OCI-LY7 (cell line): ENCODE measurements around the gene DEAF1. TPM values are rescaled to one million over a fixed set of nuclear protein-coding genes. Genes with fewer than 3 reads are reported as not detected.

Experiments used
- BruUV-seq: library from RNA; stranded (reverse); fragments of 400-500 nt; replicated peaks from 2 replicates; lab custom pipeline; 2021; lab: Mats Ljungman, UMichigan
- CTCF ChIA-PET: fragments of 300-600 bp; sonication (Branson Sonifier 250); formaldehyde crosslinking; loops from one replicate; lab custom pipeline; 2022; ENCODE audit warnings: antibody characterized with exemption; ENCODE audit not compliant: unreplicated experiment; lab: Charles Lee
- POLR2A ChIA-PET: fragments of 300-600 bp; sonication (Branson Sonifier 250); formaldehyde crosslinking; loops from one replicate; lab custom pipeline; 2022; ENCODE audit warnings: antibody characterized with exemption; lab: Charles Lee
- DNase-seq: peaks from one replicate; pipeline ENCODE4 v3.0.0-alpha.2; 2015; ENCODE audit warnings: low spot score
- H2AFZ ChIP-seq: fragments of 200-600 bp; sonication (generic), shearing (Covaris generic); 2 replicates; pipeline ENCODE4 v1.6.1; 2014; ENCODE audit warnings: mild to moderate bottlenecking, antibody characterized with exemption, low read length, moderate library complexity
- H3K27ac ChIP-seq: fragments of 200-600 bp; sonication (generic); 2 replicates; pipeline ENCODE4 v1.5.1; 2014; ENCODE audit warnings: mixed run types, low read depth, mild to moderate bottlenecking, moderate library complexity, low read length, inconsistent platforms; ENCODE audit not compliant: poor library complexity, severe bottlenecking
- H3K36me3 ChIP-seq: fragments of 200-600 bp; sonication (generic); 2 replicates; pipeline ENCODE4 v1.6.1; 2014; ENCODE audit warnings: mild to moderate bottlenecking, antibody characterized with exemption, low read length, moderate library complexity, mixed read lengths; ENCODE audit not compliant: insufficient read depth
- H3K4me1 ChIP-seq: fragments of 200-600 bp; sonication (generic); 2 replicates; pipeline ENCODE4 v1.5.1; 2014; ENCODE audit warnings: mild to moderate bottlenecking, low read length; ENCODE audit not compliant: insufficient read depth, poor library complexity, severe bottlenecking
- H3K4me2 ChIP-seq: fragments of 200-600 bp; sonication (generic); 2 replicates; pipeline ENCODE4 v1.6.1; 2014; ENCODE audit warnings: mild to moderate bottlenecking, low read length
- H3K4me3 ChIP-seq: fragments of 200-600 bp; sonication (generic); 2 replicates; pipeline ENCODE4 v1.5.1; 2014; ENCODE audit warnings: mild to moderate bottlenecking, low read depth, low read length; ENCODE audit not compliant: poor library complexity, severe bottlenecking
- H3K79me2 ChIP-seq: fragments of 200-600 bp; sonication (generic); 2 replicates; pipeline ENCODE4 v1.6.1; 2016; ENCODE audit warnings: low read depth, mild to moderate bottlenecking, low read length, moderate library complexity, mixed read lengths; ENCODE audit not compliant: insufficient read depth
- H3K9me2 ChIP-seq: fragments of 200-600 bp; sonication (generic); 2 replicates; pipeline ENCODE4 v1.6.1; 2016; ENCODE audit warnings: mild to moderate bottlenecking, low read length, mixed read lengths; ENCODE audit not compliant: insufficient read depth
- H3K9me3 ChIP-seq: fragments of 200-600 bp; sonication (generic); 2 replicates; pipeline ENCODE4 v1.6.1; 2014; ENCODE audit warnings: mild to moderate bottlenecking, mixed run types, low read length, mixed read lengths
- H4K20me1 ChIP-seq: fragments of 200-600 bp; sonication (generic); 2 replicates; pipeline ENCODE4 v1.6.1; 2014; ENCODE audit warnings: mild to moderate bottlenecking, antibody characterized with exemption, low read length, moderate library complexity, mixed read lengths; ENCODE audit not compliant: insufficient read depth
- CTCF ChIP-seq: fragments of 200-600 bp; sonication (generic); conservative IDR thresholded peaks from 2 replicates; pipeline ENCODE4 v1.5.1; 2014; ENCODE audit warnings: mild to moderate bottlenecking, antibody characterized with exemption, low read length, moderate library complexity, mixed read lengths
- EZH2phosphoT487 ChIP-seq: fragments of 200-600 bp; sonication (generic); IDR thresholded peaks from 2 replicates; pipeline ENCODE4 v1.6.1; 2018; ENCODE audit warnings: low read depth, borderline replicate concordance, mild to moderate bottlenecking, mixed run types, antibody characterized with exemption, low read length, moderate library complexity, mixed read lengths
- intact Hi-C: fragments of 100-400 bp; cut with micrococcal nuclease; formaldehyde crosslinking; loops from one replicate; pipeline ENCODE4 v1.10.0; 2022; ENCODE audit not compliant: unreplicated experiment
- total RNA-seq, 2 experiments: library from RNA; depleted of rRNA in 1 of 2; stranded (reverse); fragments of >200 nt in 1 of 2; shearing (Covaris generic) in 1 of 2; gene quantifications; 2 replicates each; pipeline ENCODE4 v1.2.3, GENCODE V29; 2014 to 2022

The DEAF1 gene
- total RNA-seq, 2 experiments from 2014 or later = 42.7 to 66.2 TPM

GRCh38 chr11:645536-645935 is 49.5 kb downstream of the DEAF1 start:
- no peak overlapping the region for H3K4me2 ChIP-seq
- H3K4me1 ChIP-seq = peaks cover 6% of the 10 kb centered on the region
- H3K4me3 ChIP-seq = no peak overlapping the region
- H3K79me2 ChIP-seq = no peaks in the 10 kb centered on the region
- H3K9me3 ChIP-seq = no peaks in the 10 kb centered on the region
- no TSS peak for BruUV-seq
- peaks cover 55% of the 10 kb centered on the region for H3K36me3 ChIP-seq
- POLR2A ChIA-PET = no interaction called here
- H3K27ac ChIP-seq = no peak overlapping the region
- no peaks in the 10 kb centered on the region for H3K9me2 ChIP-seq
- TF ChIP-seq CTCF = no peak
- intact Hi-C loops = no loop called here
- no peaks in the 10 kb centered on the region for H4K20me1 ChIP-seq
- DNase-seq = no peak
- no peak overlapping the region for H2AFZ ChIP-seq
- CTCF ChIA-PET = no interaction called here

GRCh38 chr11:643849-644738 is 50.9 kb downstream of the DEAF1 start:
- Histone ChIP-seq H3K4me2 (no peak overlapping the region), H3K79me2 (no peaks in the 10 kb centered on the region), H3K9me2 (no peaks in the 10 kb centered on the region), H4K20me1 (no peaks in the 10 kb centered on the region), H3K9me3 (no peaks in the 10 kb centered on the region), H3K4me1 (peaks cover 9% of the 10 kb centered on the region), H3K4me3 (no peak overlapping the region), H3K27ac (no peak overlapping the region), H2AFZ (no peak overlapping the region), H3K36me3 (peaks cover 47% of the 10 kb centered on the region)
- CTCF ChIA-PET = no interaction called here
- intact Hi-C loops = no loop called here
- TF ChIP-seq EZH2phosphoT487 = no peak
- TF ChIP-seq CTCF = no peak
- no peak for DNase-seq
- BruUV-seq = no TSS peak
- POLR2A ChIA-PET = no interaction called here

GRCh38 chr11:643366-643765 is 51.7 kb downstream of the DEAF1 start:
- H3K9me3 ChIP-seq = no peaks in the 10 kb centered on the region
- BruUV-seq = no TSS peak
- intact Hi-C loops = no loop called here
- ChIA-PET CTCF (no interaction called here), POLR2A (no interaction called here)
- H3K36me3 ChIP-seq = peaks cover 44% of the 10 kb centered on the region; the same call in 1 of the 2 replicates
- H3K4me2 ChIP-seq = no peak overlapping the region
- DNase-seq = no peak
- H3K4me3 ChIP-seq = no peak overlapping the region
- H3K79me2 ChIP-seq = no peaks in the 10 kb centered on the region
- H3K27ac ChIP-seq = no peak overlapping the region
- no peak overlapping the region for H2AFZ ChIP-seq
- TF ChIP-seq CTCF = no peak
- no peak for TF ChIP-seq EZH2phosphoT487
- peaks cover 9% of the 10 kb centered on the region for H3K4me1 ChIP-seq
- H4K20me1 ChIP-seq = no peaks in the 10 kb centered on the region
- no peaks in the 10 kb centered on the region for H3K9me2 ChIP-seq
